Measurements from ENCODE around the gene CBX6. TPM values are rescaled to one million over a fixed set of nuclear protein-coding genes. Genes with fewer than 3 reads are reported as not detected.

CBX6 gene
- total RNA-seq, 1 experiment from 2014 or later: 31.4 TPM

GRCh38 chr22:38921120-38921519, 49.1 kb upstream of the CBX6 start:
- Mint-ChIP-seq H3K36me3 (ENCODE audit: insufficient read depth in 1 of 3, low read depth in 3 of 3) (no peaks in the 10 kb centered on the region), H3K27ac (no peak overlapping the region), H3K27me3 (ENCODE audit: low read depth) (peaks cover 39% of the 10 kb centered on the region), H3K4me3 (no peak overlapping the region), H3K4me1 (peaks cover 5 to 9% of the 10 kb centered on the region in 2 experiments; a peak in 3 of 4 replicates), H3K9me3 (no peaks in the 10 kb centered on the region)
- Histone ChIP-seq H2AK5ac (ENCODE audit: insufficient read length, low read length) (no peak overlapping the region), H3K9ac (ENCODE audit: extremely low read depth, insufficient read length, low read length) (no peak overlapping the region), H3K79me2 (ENCODE audit: insufficient read depth, low read length) (no peaks in the 10 kb centered on the region), H3K4me2 (ENCODE audit: insufficient read depth, insufficient read length, low read length) (no peak overlapping the region), H3K9me3 (ENCODE audit: control insufficient read depth, low read depth, low read length) (no peaks in the 10 kb centered on the region), H3K18ac (ENCODE audit: insufficient read length, low read depth, low read length) (no peak overlapping the region), H2BK5ac (ENCODE audit: insufficient read length, low read length) (no peak overlapping the region), H3K79me1 (ENCODE audit: insufficient read depth, low read depth, low read length, poor library complexity, severe bottlenecking) (no peaks in the 10 kb centered on the region), H3T11ph (ENCODE audit: low read length) (no peak overlapping the region), H2BK15ac (ENCODE audit: low read depth, low read length) (no peak overlapping the region), H2BK12ac (ENCODE audit: insufficient read length, low read depth, low read length) (no peak overlapping the region), H4K91ac (ENCODE audit: insufficient read length, low read depth, low read length) (no peak overlapping the region), H3K56ac (ENCODE audit: insufficient read length, low read depth, low read length) (no peak overlapping the region), H4K20me1 (ENCODE audit: control insufficient read depth, insufficient read depth, insufficient read length) (no peaks in the 10 kb centered on the region), H2AFZ (ENCODE audit: low read length) (no peak overlapping the region), H3K23me2 (ENCODE audit: insufficient read length, low read depth, low read length, poor library complexity, severe bottlenecking) (no peaks in the 10 kb centered on the region), H2BK120ac (ENCODE audit: low read depth, low read length, poor library complexity, severe bottlenecking) (no peak overlapping the region), H2BK20ac (ENCODE audit: low read depth, low read length, poor library complexity, severe bottlenecking) (no peak overlapping the region), H3K4me1 (ENCODE audit: insufficient read depth, low read length) (no peaks in the 10 kb centered on the region), H4K8ac (replicated peaks; ENCODE audit: insufficient read length, low read depth, low read length) (no peak overlapping the region), H3K4ac (ENCODE audit: low read depth, low read length) (no peak overlapping the region), H3K27me3 (ENCODE audit: insufficient read depth, low read length) (no peaks in the 10 kb centered on the region), H3K23ac (ENCODE audit: insufficient read length, low read depth, low read length) (no peak overlapping the region), H4K5ac (ENCODE audit: insufficient read length, low read depth, low read length) (no peak overlapping the region), H3K14ac (ENCODE audit: insufficient read depth, low read length) (no peak overlapping the region), H3K27ac (ENCODE audit: insufficient read length, low read depth, low read length) (no peak overlapping the region)
- no CpG with 5 or more reads among the region's 6 CpGs for WGBS (ENCODE audit: extremely low coverage, insufficient read length, low lambda C conversion rate)
- DNase-seq: no peak
- TF ChIP-seq CTCF (conservative IDR thresholded peaks at IDR 0.05): no peak
